ENCODE measurements around the gene SLMAP. TPM values are rescaled to one million over a fixed set of nuclear protein-coding genes. Genes with fewer than 3 reads are reported as not detected.

Gene SLMAP
- total and polyA plus RNA-seq, 2 of the 13 experiments (the other 11 are each of a cell fraction or from before 2014, with no cell fraction given) = 24.0 to 48.3 TPM

GRCh38 chr3:57785446-57785845, 29.3 kb downstream of the SLMAP start:
- intact Hi-C loops (cut with micrococcal nuclease; ENCODE audit: unreplicated experiment) (no loop called here), in situ Hi-C loops (cut with HindIII; ENCODE audit: extremely low pct_ligation_motif_present, low pct_unique_long_range_greater_than_20kb) (no loop called here)

More at GRCh38 chr3:57785446-57785845, 29.3 kb downstream of the SLMAP start:
- CTCF ChIA-PET (ENCODE audit: low intra/inter-chr PET ratio, low total read pairs) = no interaction called here
- POLR2A ChIA-PET = no interaction called here
- no peak for TF ChIP-seq MIER3 (CRISPR knock-in tag; IDR thresholded peaks at IDR 0.05; ENCODE audit: borderline replicate concordance)
- TF ChIP-seq ZNF512B (CRISPR knock-in tag; IDR thresholded peaks at IDR 0.05; ENCODE audit: borderline replicate concordance) = no peak
- no peak for TF ChIP-seq ZNF768 (CRISPR knock-in tag; IDR thresholded peaks at IDR 0.05)
- no peak for TF ChIP-seq GTF3A (CRISPR knock-in tag; conservative IDR thresholded peaks at IDR 0.05)
- TF ChIP-seq ZFAT (CRISPR knock-in tag; conservative IDR thresholded peaks at IDR 0.05) = no peak
- TF ChIP-seq SAFB2 (CRISPR knock-in tag; IDR thresholded peaks at IDR 0.05; ENCODE audit: borderline replicate concordance, low read depth) = no peak
- TF ChIP-seq ETV6 (CRISPR knock-in tag; conservative IDR thresholded peaks at IDR 0.05) = no peak
- H3K79me2 ChIP-seq (ENCODE audit: insufficient read depth, low read length) = peaks cover 85% of the 10 kb centered on the region
- no peak for FAIRE-seq
- no peak overlapping the region for H3K4me3 ChIP-seq (replicated peaks in 1 of 3; ENCODE audit: insufficient read depth in 1 of 3, low read depth in 2 of 3, low read length in 3 of 3)
- H3K4me1 ChIP-seq (ENCODE audit: insufficient read depth, low read length) = peaks cover 57% of the 10 kb centered on the region
- no peaks in the 10 kb centered on the region for H3K27me3 ChIP-seq (ENCODE audit: control insufficient read depth in 1 of 2, insufficient read depth in 2 of 2, low read length in 2 of 2)
- H3K9ac ChIP-seq (ENCODE audit: insufficient read depth, low read depth, low read length) = no peak overlapping the region
- DNase-seq (ENCODE audit: low spot score) = no peak
- WGBS (ENCODE audit: low lambda C conversion rate) = 97% methylated on average over 1 of the region's 1 CpG
- ATAC-seq = no peak
- no peak overlapping the region for H2AFZ ChIP-seq (ENCODE audit: low read length)
- H3K9me3 ChIP-seq (ENCODE audit: low read length) = no peaks in the 10 kb centered on the region
- no TSS peak for BruUV-seq (replicated peaks)
- no peak overlapping the region for H3K27ac ChIP-seq (ENCODE audit: extremely low read length, insufficient read depth, low read length)
- H4K20me1 ChIP-seq (ENCODE audit: insufficient read depth, low read length) = no peaks in the 10 kb centered on the region
- H3K4me2 ChIP-seq (ENCODE audit: low read depth, low read length) = no peak overlapping the region
- peaks cover 0 to 3% of the 10 kb centered on the region in 2 experiments; a peak in 3 of 5 replicates for H3K36me3 ChIP-seq (replicated peaks in 1 of 2; ENCODE audit: control insufficient read depth in 1 of 2, insufficient read depth in 2 of 2, low read length in 2 of 2)
